Naive thymus-derived CD8-positive, alpha-beta T cell (primary cell): ENCODE measurements around the gene STAG1. TPM values are rescaled to one million over a fixed set of nuclear protein-coding genes. Genes with fewer than 3 reads are reported as not detected.
A peak's percentile ranks its signal among the peaks of the same experiment; 100 is the strongest.
"Not testable (repeated sequence)": the region's sequence is repeated elsewhere in the genome, so short reads cannot be mapped to it uniquely, and the experiment has no call there.

Experiments
- ATAC-seq, 2 donors: fragments of 150-1000 bp; cut with Tn5 transposase in 1 of 2; sonication (Bioruptor Pico), chemical (Tn5 transposase) in 1 of 2; 1 replicate in 1 of 2; 2 replicates in 1 of 2; pipeline ENCODE4 v1.10.0; 2021; ENCODE audit warnings: mild to moderate bottlenecking in 2 of 2, moderate library complexity in 2 of 2
- POLR2A ChIA-PET: fragments of 350-600 bp; sonication (Branson Sonifier 250); formaldehyde crosslinking; loops from one replicate; lab custom pipeline; 2021; ENCODE audit warnings: antibody characterized with exemption; lab: Charles Lee
- DNase-seq, 10 donors: peaks; one replicate each; pipeline versions ENCODE4 v3.0.0 to v3.0.0-alpha.2; 2020 to 2022
- H3K27ac Mint-ChIP-seq, 10 donors: one replicate each; pipeline ENCODE4 v1.8.0; 2020 to 2022; ENCODE audit warnings: mild to moderate bottlenecking in 10 of 10, mixed read lengths in 10 of 10, moderate library complexity in 4 of 10, inconsistent platforms in 1 of 10
- H3K27me3 Mint-ChIP-seq, 5 donors: one replicate each; pipeline ENCODE4 v1.8.0; 2021 to 2022; ENCODE audit warnings: mixed read lengths in 5 of 5
- H3K36me3 Mint-ChIP-seq, 3 donors: one replicate each; pipeline ENCODE4 v1.8.0; 2020 to 2022; ENCODE audit warnings: mixed read lengths in 3 of 3, mild to moderate bottlenecking in 2 of 3, inconsistent platforms in 1 of 3
- H3K4me1 Mint-ChIP-seq, 4 donors: one replicate each; pipeline ENCODE4 v1.8.0; 2021 to 2022; ENCODE audit warnings: mixed read lengths in 4 of 4
- H3K4me3 Mint-ChIP-seq, 10 donors: one replicate each; pipeline ENCODE4 v1.8.0; 2020 to 2022; ENCODE audit warnings: mild to moderate bottlenecking in 10 of 10, mixed read lengths in 10 of 10, moderate library complexity in 6 of 10, inconsistent platforms in 1 of 10
- H3K9me3 Mint-ChIP-seq, 9 donors: one replicate each; pipeline ENCODE4 v1.8.0; 2020 to 2022; ENCODE audit warnings: mixed read lengths in 9 of 9, mild to moderate bottlenecking in 3 of 9, inconsistent platforms in 1 of 9, moderate library complexity in 1 of 9
- polyA plus RNA-seq, 3 donors: library from polyadenylated mRNA; unstranded; fragments of 300-500 nt; fragmentation: Illumina TruSeq; gene quantifications; one replicate each; pipeline ENCODE4 v1.2.3, GENCODE V29; 2021
- total RNA-seq, 8 experiments: library from RNA in 2 of 8; stranded (reverse) in 2 of 8; gene quantifications; one replicate each; pipeline ENCODE4 v1.2.3 and lab custom pipeline; 2021 to 2026

Gene STAG1
- total and polyA plus RNA-seq, 5 experiments from 2014 or later, result 15.1 to 51.2 (median 17.5) TPM

- ATAC-seq (no peak), DNase-seq (no peak)
- POLR2A ChIA-PET, result interaction anchor here (0.6 kb wide), 1 partner anchor 65 kb away, joined by 3 read pairs; no protein-coding TSS in a partner anchor
- H3K27me3 Mint-ChIP-seq, result no peaks in the 10 kb centered on the region
- H3K9me3 Mint-ChIP-seq, result peaks cover 0 to 10% (median 5%) of the 10 kb centered on the region in 9 donors
- H3K27ac Mint-ChIP-seq, result no peak overlapping the region
- peaks cover 0 to 5% (median 3%) of the 10 kb centered on the region in 4 donors for H3K4me1 Mint-ChIP-seq
- no peak overlapping the region for H3K4me3 Mint-ChIP-seq
- peaks cover 10 to 58% (median 19%) of the 10 kb centered on the region in 3 donors for H3K36me3 Mint-ChIP-seq
Measured at GRCh38 chr3:136351905-136352304, 400.3 kb downstream of the STAG1 start.

GRCh38 chr3:136351351-136351750 lies 400.8 kb downstream of the STAG1 start:
- no peak for ATAC-seq
- H3K27me3 Mint-ChIP-seq, result no peaks in the 10 kb centered on the region
- H3K9me3 Mint-ChIP-seq, result peaks cover 0 to 10% (median 5%) of the 10 kb centered on the region in 9 donors
- peaks cover 0 to 5% (median 3%) of the 10 kb centered on the region in 4 donors for H3K4me1 Mint-ChIP-seq
- DNase-seq, result no peak
- H3K36me3 Mint-ChIP-seq, result peaks cover 10 to 61% (median 17%) of the 10 kb centered on the region in 3 donors
- no peak overlapping the region for H3K27ac Mint-ChIP-seq
- POLR2A ChIA-PET, result interaction anchor here (0.6 kb wide), 1 partner anchor 66 kb away, joined by 3 read pairs; no protein-coding TSS in a partner anchor
- no peak overlapping the region for H3K4me3 Mint-ChIP-seq

GRCh38 chr3:136350557-136350956 lies 401.6 kb downstream of the STAG1 start:
- no peak overlapping the region for H3K4me3 Mint-ChIP-seq
- no peaks in the 10 kb centered on the region for H3K27me3 Mint-ChIP-seq
- DNase-seq (no peak), ATAC-seq (no peak)
- H3K36me3 Mint-ChIP-seq, result peaks cover 3 to 61% (median 11%) of the 10 kb centered on the region in 3 donors
- peaks cover 0 to 5% (median 2%) of the 10 kb centered on the region in 9 donors for H3K9me3 Mint-ChIP-seq
- POLR2A ChIA-PET, result no interaction called here
- H3K4me1 Mint-ChIP-seq, result peaks cover 0 to 5% (median 3%) of the 10 kb centered on the region in 4 donors
- peak overlapping the region in 6 of 10 donors; percentile 37 to 85 (median 53) for H3K27ac Mint-ChIP-seq

GRCh38 chr3:136350132-136350531 lies 402.0 kb downstream of the STAG1 start:
- Mint-ChIP-seq H3K27ac (peak overlapping the region in 3 of 10 donors; percentile 17 to 63 (median 44)), H3K27me3 (no peaks in the 10 kb centered on the region)

GRCh38 chr3:136346486-136346885 lies 405.7 kb downstream of the STAG1 start:
- POLR2A ChIA-PET, result no interaction called here
- no peak for DNase-seq
- peak overlapping the region in 2 of 10 donors; percentile 53 to 72 for H3K27ac Mint-ChIP-seq
- no peak for ATAC-seq
- no peaks in the 10 kb centered on the region for H3K9me3 Mint-ChIP-seq
- no peak overlapping the region for H3K4me3 Mint-ChIP-seq
- no peaks in the 10 kb centered on the region for H3K4me1 Mint-ChIP-seq
- peaks cover 0 to 67% (median 15%) of the 10 kb centered on the region in 3 donors for H3K36me3 Mint-ChIP-seq
- no peaks in the 10 kb centered on the region for H3K27me3 Mint-ChIP-seq

More at GRCh38 chr3:136350132-136350531, 402.0 kb downstream of the STAG1 start:
- Mint-ChIP-seq H3K36me3 (peaks cover 0 to 58% (median 7%) of the 10 kb centered on the region in 3 donors), H3K9me3 (peaks cover 0 to 2% (median 0%) of the 10 kb centered on the region in 9 donors), H3K4me3 (no peak overlapping the region), H3K4me1 (peaks cover 0 to 5% (median 3%) of the 10 kb centered on the region in 4 donors)
- DNase-seq (no peak), ATAC-seq (no peak)
- POLR2A ChIA-PET, result no interaction called here

- ATAC-seq (no peak), DNase-seq (no peak)
- POLR2A ChIA-PET, result no interaction called here
- Mint-ChIP-seq H3K27me3 (no peaks in the 10 kb centered on the region), H3K36me3 (peaks cover 0 to 77% (median 23%) of the 10 kb centered on the region in 3 donors), H3K9me3 (no peaks in the 10 kb centered on the region), H3K4me1 (no peaks in the 10 kb centered on the region), H3K27ac (peak overlapping the region in 3 of 10 donors; percentile 13 to 66 (median 32)), H3K4me3 (no peak overlapping the region)
Measured at GRCh38 chr3:136343873-136344555, 408.2 kb downstream of the STAG1 start.

- POLR2A ChIA-PET, result no interaction called here
- peaks cover 0 to 77% (median 21%) of the 10 kb centered on the region in 3 donors for H3K36me3 Mint-ChIP-seq
- ATAC-seq, result no peak
- no peaks in the 10 kb centered on the region for H3K9me3 Mint-ChIP-seq
- no peak overlapping the region for H3K4me3 Mint-ChIP-seq
- no peaks in the 10 kb centered on the region for H3K27me3 Mint-ChIP-seq
- DNase-seq, result no peak
- H3K27ac Mint-ChIP-seq, result peak overlapping the region in 3 of 10 donors; percentile 11 to 66 (median 32)
- H3K4me1 Mint-ChIP-seq, result no peaks in the 10 kb centered on the region
Measured at GRCh38 chr3:136343446-136343845, 408.7 kb downstream of the STAG1 start.

- no peak for ATAC-seq
- no peak for DNase-seq
- no peaks in the 10 kb centered on the region for H3K9me3 Mint-ChIP-seq
- POLR2A ChIA-PET, result interaction anchor here (0.6 kb wide), 1 partner anchor 208 kb away, joined by 5 read pairs; no protein-coding TSS in a partner anchor
- H3K4me3 Mint-ChIP-seq, result no peak overlapping the region
- H3K27me3 Mint-ChIP-seq, result no peaks in the 10 kb centered on the region
- H3K36me3 Mint-ChIP-seq, result peaks cover 0 to 83% (median 34%) of the 10 kb centered on the region in 3 donors
- peaks cover 0 to 3% (median under 1%) of the 10 kb centered on the region in 4 donors for H3K4me1 Mint-ChIP-seq
- H3K27ac Mint-ChIP-seq, result peak overlapping the region in 8 of 10 donors; percentile 7 to 83 (median 26)
Measured at GRCh38 chr3:136336329-136337100, 415.7 kb downstream of the STAG1 start.

GRCh38 chr3:136334726-136335125 lies 417.5 kb downstream of the STAG1 start:
- Mint-ChIP-seq H3K36me3 (peaks cover 0 to 75% (median 26%) of the 10 kb centered on the region in 3 donors), H3K27ac (peak overlapping the region in 4 of 10 donors; percentile 11 to 31 (median 16))
- H3K27me3 Mint-ChIP-seq, H3K9me3 Mint-ChIP-seq, H3K4me3 Mint-ChIP-seq, H3K4me1 Mint-ChIP-seq, POLR2A ChIA-PET, ATAC-seq, DNase-seq: not testable (repeated sequence)

- no peaks in the 10 kb centered on the region for H3K27me3 Mint-ChIP-seq
- DNase-seq (no peak), ATAC-seq (no peak)
- no peaks in the 10 kb centered on the region for H3K9me3 Mint-ChIP-seq
- H3K4me3 Mint-ChIP-seq, result no peak overlapping the region
- H3K36me3 Mint-ChIP-seq, result peaks cover 0 to 75% (median 29%) of the 10 kb centered on the region in 3 donors
- H3K4me1 Mint-ChIP-seq, result peaks cover 0 to 3% (median under 1%) of the 10 kb centered on the region in 4 donors
- POLR2A ChIA-PET, result interaction anchor here (1.1 to 1.6 kb wide), 2 partner anchors 137 to 418 kb away, joined by 3 read pairs; partner anchors contain the start of gene STAG1
- H3K27ac Mint-ChIP-seq, result peak overlapping the region in 6 of 10 donors; percentile 4 to 78 (median 34)
Measured at GRCh38 chr3:136334209-136334608, 418.0 kb downstream of the STAG1 start.

- POLR2A ChIA-PET, result interaction anchor here (1.6 kb wide), 1 partner anchor 420 kb away, joined by 3 read pairs; the partner anchor contains the start of gene STAG1
- ATAC-seq (no peak), DNase-seq (no peak)
- Mint-ChIP-seq H3K4me3 (no peak overlapping the region), H3K27ac (peak overlapping the region in 6 of 10 donors; percentile 12 to 85 (median 47)), H3K4me1 (peaks cover 0 to 3% (median 0%) of the 10 kb centered on the region in 4 donors), H3K9me3 (no peaks in the 10 kb centered on the region), H3K27me3 (no peaks in the 10 kb centered on the region), H3K36me3 (peaks cover 0 to 77% (median 38%) of the 10 kb centered on the region in 3 donors)
Measured at GRCh38 chr3:136332776-136333175, 419.4 kb downstream of the STAG1 start.

GRCh38 chr3:136332302-136332701 lies 419.9 kb downstream of the STAG1 start:
- H3K27me3 Mint-ChIP-seq, result no peaks in the 10 kb centered on the region
- peaks cover 0 to 3% (median 0%) of the 10 kb centered on the region in 4 donors for H3K4me1 Mint-ChIP-seq
- H3K4me3 Mint-ChIP-seq, result no peak overlapping the region
- POLR2A ChIA-PET, result no interaction called here
- no peak for ATAC-seq
- no peaks in the 10 kb centered on the region for H3K9me3 Mint-ChIP-seq
- H3K27ac Mint-ChIP-seq, result peak overlapping the region in 3 of 10 donors; percentile 10 to 85 (median 12)
- no peak for DNase-seq
- peaks cover 0 to 73% (median 38%) of the 10 kb centered on the region in 3 donors for H3K36me3 Mint-ChIP-seq
